Aorta (tissue), 5 donors: ENCODE data around the gene UBR1. TPM values are rescaled to one million over a fixed set of nuclear protein-coding genes. Genes with fewer than 3 reads are reported as not detected.
"Not testable (repeated sequence)": the region's sequence is repeated elsewhere in the genome, so short reads cannot be mapped to it uniquely, and the experiment has no call there.

Source experiments
- ATAC-seq: fragments of 200-7000 bp; cut with Tn5 transposase; one replicate; pipeline ENCODE4 v1.9.1; 2022; ENCODE audit warnings: moderate library complexity; ENCODE audit not compliant: low FRiP score
- DNase-seq, 2 donors: peaks; one replicate each; pipeline ENCODE4 v3.0.0-alpha.2; 2020
- H3K27ac ChIP-seq, 2 donors: one replicate each; pipeline ENCODE4 v1.5.1; 2013; ENCODE audit warnings: low read length in 2 of 2, mild to moderate bottlenecking in 2 of 2, moderate library complexity in 2 of 2, control low read depth in 1 of 2, inconsistent platforms in 1 of 2, low read depth in 1 of 2
- H3K27me3 ChIP-seq, 2 donors: one replicate each; pipeline ENCODE4 v1.6.1; 2013; ENCODE audit warnings: control low read depth in 1 of 2, low read length in 1 of 2, mild to moderate bottlenecking in 1 of 2, moderate library complexity in 1 of 2; ENCODE audit not compliant: insufficient read depth in 2 of 2, control insufficient read depth in 1 of 2
- H3K36me3 ChIP-seq, 2 donors: one replicate each; pipeline ENCODE4 v1.6.1; 2013; ENCODE audit warnings: control low read depth in 1 of 2, low read length in 1 of 2, mild to moderate bottlenecking in 1 of 2; ENCODE audit not compliant: insufficient read depth in 2 of 2, control insufficient read depth in 1 of 2
- H3K4me1 ChIP-seq, 2 donors: one replicate each; pipeline ENCODE4 v1.6.1; 2013; ENCODE audit warnings: low read length in 2 of 2, control low read depth in 1 of 2, mild to moderate bottlenecking in 1 of 2, moderate library complexity in 1 of 2; ENCODE audit not compliant: insufficient read depth in 2 of 2, control insufficient read depth in 1 of 2
- H3K4me3 ChIP-seq, 2 donors: one replicate each; pipeline ENCODE4 v1.5.1; 2013; ENCODE audit warnings: low read length in 2 of 2, control low read depth in 1 of 2, mild to moderate bottlenecking in 1 of 2
- H3K9me3 ChIP-seq: one replicate; pipeline ENCODE4 v1.6.1; 2013; ENCODE audit warnings: mild to moderate bottlenecking, low read length; ENCODE audit not compliant: control insufficient read depth
- WGBS, 2 donors: extraction: QIAGEN DNeasy Blood & Tissue Kit; methylation state at CpG; one replicate each; pipeline ENCODE4 v1.1.7; 2013; 5-methylcytosine and 5-hydroxymethylcytosine counted together
- intact Hi-C, 2 donors: fragments of 100-400 bp; cut with DNase I; formaldehyde crosslinking; loops; one replicate each; pipeline versions ENCODE4 v1.14.2 to v1.15.0; 2022
- polyA plus RNA-seq, 2 donors: library from polyadenylated mRNA; stranded (reverse); fragments of 200-250 nt; gene quantifications; one replicate each; pipeline ENCODE4 v1.2.3, GENCODE V29; 2013
- total RNA-seq, 2 donors: library from RNA; stranded (reverse); fragmentation: NEBNext Ultra II Directional; extraction: Animal tissue kit (Norgen Biotek cat#: 25700); gene quantifications; one replicate each; pipeline ENCODE4 v1.2.1, GENCODE V29; 2021
- donor health status: healthy with polysubstance abuse.
- donor health status: Bipolar disorder and iron deficiency.
- donor health status: DM: no; HTN: no; CAD: no.
- donor health status: DM: no; HTN: no; CAD: no.
- donor health status: DM: yes; HTN: yes; CAD: no.

Gene UBR1
- total and polyA plus RNA-seq, 4 donors = 4.0 to 43.7 (median 25.0) TPM

DNA sequence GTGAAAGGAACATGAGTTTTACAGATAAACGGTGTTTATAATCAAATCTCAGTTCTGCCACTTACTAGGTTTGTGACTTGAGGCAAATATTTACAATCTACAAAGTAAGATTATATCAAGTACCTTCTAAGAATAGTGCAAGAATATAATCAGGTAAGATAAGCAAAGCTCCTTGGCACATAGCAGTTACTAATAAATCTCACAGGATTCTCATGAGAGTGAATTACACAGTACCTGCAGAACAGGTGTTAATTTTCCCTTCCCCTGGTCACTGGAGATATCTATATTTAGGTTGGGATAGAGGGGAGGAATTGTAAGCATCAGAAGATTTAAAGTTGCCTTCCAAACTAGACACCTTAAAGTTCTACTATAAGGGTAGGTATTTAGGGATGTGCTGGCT is 53.0 kb downstream of the UBR1 start:
- Histone ChIP-seq H3K27ac (no peak overlapping the region), H3K4me1 (no peaks in the 10 kb centered on the region), H3K36me3 (peaks cover 3 to 4% of the 10 kb centered on the region in 2 donors), H3K9me3 (no peaks in the 10 kb centered on the region), H3K27me3 (no peaks in the 10 kb centered on the region), H3K4me3 (no peak overlapping the region)
- ATAC-seq (no peak), DNase-seq (no peak)
- intact Hi-C loops = no loop called here
- 92 to 97% methylated on average over 1 of the region's 1 CpG for WGBS, 2 donors

DNA sequence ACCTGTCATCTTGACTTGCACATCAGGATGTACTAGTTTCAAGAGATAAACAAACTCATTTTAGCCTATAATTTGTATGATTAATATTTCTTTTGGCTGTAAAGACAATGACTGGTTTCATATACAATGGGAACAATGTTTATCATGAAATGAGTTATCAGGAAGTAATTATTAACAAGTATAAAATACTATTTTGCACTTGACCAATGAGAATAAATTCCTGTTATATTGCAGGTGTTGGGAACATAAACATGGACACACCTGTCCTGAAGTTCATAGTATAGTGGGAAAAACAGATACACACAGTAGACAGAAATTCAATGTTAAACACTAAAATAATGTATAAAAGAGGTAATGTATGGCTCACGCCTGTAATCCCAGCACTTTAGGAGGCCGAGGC is 56.9 kb downstream of the UBR1 start:
- no peaks in the 10 kb centered on the region for H3K4me1 ChIP-seq
- DNase-seq (no peak), ATAC-seq (no peak)
- no peak overlapping the region for H3K27ac ChIP-seq
- no peaks in the 10 kb centered on the region for H3K9me3 ChIP-seq
- H3K27me3 ChIP-seq = no peaks in the 10 kb centered on the region
- H3K4me3 ChIP-seq = no peak overlapping the region
- peaks cover 4 to 8% of the 10 kb centered on the region in 2 donors for H3K36me3 ChIP-seq
- 95 to 100% methylated on average over 2 of the region's 2 CpGs for WGBS, 2 donors
- intact Hi-C loops = no loop called here

DNA sequence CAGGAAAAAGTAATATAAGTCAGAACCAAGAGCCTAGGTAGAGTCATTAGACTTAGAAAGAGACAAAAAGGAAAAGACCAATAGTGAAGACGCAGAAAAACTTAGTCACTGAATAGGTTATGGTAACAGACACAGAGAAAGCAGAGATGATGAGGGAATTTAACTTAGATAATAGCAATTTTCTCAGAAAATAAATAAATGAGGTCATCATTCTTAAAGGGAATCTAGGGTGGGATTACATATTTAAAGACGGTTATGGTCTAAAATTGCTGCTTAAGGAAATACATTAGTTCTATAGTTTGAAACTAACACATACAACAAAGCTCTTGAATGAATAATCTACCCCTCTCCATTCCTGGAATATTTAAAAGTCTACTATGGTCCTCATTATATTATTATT is 59.4 kb downstream of the UBR1 start:
- Histone ChIP-seq H3K4me1 (no peaks in the 10 kb centered on the region), H3K36me3 (peaks cover 5 to 8% of the 10 kb centered on the region in 2 donors), H3K27ac (no peak overlapping the region), H3K27me3 (no peaks in the 10 kb centered on the region), H3K9me3 (no peaks in the 10 kb centered on the region), H3K4me3 (no peak overlapping the region)
- 83% methylated on average over 2 of the region's 2 CpGs for WGBS, 2 donors
- ATAC-seq = no peak
- no peak for DNase-seq
- intact Hi-C loops = no loop called here

DNA sequence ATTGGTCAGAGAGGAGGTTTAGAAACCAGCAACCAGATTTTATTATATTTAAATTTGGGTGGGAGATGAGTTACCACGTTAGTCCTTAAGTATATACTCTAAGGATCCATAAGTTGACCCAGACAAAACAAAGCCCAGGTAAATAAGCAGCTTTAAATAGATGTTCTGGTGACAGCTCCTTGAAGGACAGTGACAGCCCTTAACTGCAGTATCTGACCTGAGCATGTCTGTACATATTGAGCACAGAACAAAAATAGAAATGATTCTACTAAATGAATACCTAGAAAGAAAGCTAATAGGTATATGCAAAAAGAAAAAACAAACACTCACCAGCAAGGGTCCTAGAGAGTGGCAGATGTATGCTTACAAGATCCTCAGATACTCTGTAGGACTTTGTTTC is 63.0 kb downstream of the UBR1 start:
- intact Hi-C loops = no loop called here
- H3K4me3 ChIP-seq = no peak overlapping the region
- 75 to 80% methylated on average over 1 of the region's 1 CpG for WGBS, 2 donors
- no peaks in the 10 kb centered on the region for H3K27me3 ChIP-seq
- H3K36me3 ChIP-seq = peaks cover 3 to 5% of the 10 kb centered on the region in 2 donors
- ATAC-seq = no peak
- no peak overlapping the region for H3K27ac ChIP-seq
- no peaks in the 10 kb centered on the region for H3K9me3 ChIP-seq
- no peak for DNase-seq
- no peaks in the 10 kb centered on the region for H3K4me1 ChIP-seq

DNA sequence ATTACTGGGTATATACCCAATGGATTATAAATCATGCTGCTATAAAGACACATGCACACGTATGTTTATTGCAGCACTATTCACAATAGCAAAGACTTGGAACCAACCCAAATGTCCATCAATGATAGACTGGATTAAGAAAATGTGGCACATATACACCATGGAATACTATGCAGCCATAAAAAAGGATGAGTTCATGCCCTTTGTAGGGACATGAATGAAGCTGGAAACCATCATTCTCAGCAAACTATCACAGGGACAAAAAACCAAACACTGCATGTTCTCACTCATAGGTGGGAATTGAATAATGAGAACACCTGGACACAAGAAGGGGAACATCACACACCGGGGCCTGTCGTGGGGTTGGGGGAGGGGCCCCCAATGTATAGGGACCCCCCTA is 64.8 kb downstream of the UBR1 start:
- H3K4me3 ChIP-seq, H3K27ac ChIP-seq, intact Hi-C loops, H3K27me3 ChIP-seq, H3K9me3 ChIP-seq, DNase-seq, ATAC-seq, H3K36me3 ChIP-seq, H3K4me1 ChIP-seq: not testable (repeated sequence)
- WGBS, 2 donors = 93 to 99% methylated on average over 3 of the region's 3 CpGs

DNA sequence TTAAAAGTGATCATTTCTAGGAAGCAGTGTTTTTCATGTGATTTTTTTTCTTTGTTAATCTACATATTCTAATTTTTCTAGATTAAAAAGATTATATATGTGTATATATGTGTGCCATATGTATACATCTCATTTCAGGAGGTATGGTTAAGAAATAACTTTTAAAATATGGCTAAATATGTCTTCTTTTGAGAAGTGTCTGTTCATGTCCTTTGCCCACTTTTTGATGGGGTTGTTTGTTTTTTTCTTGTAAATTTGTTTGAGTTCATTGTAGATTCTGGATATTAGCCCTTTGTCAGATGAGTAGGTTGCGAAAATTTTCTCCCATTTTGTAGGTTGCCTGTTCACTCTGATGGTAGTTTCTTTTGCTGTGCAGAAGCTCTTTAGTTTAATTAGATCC is 70.6 kb downstream of the UBR1 start:
- DNase-seq, H3K27me3 ChIP-seq, H3K4me3 ChIP-seq, H3K4me1 ChIP-seq, intact Hi-C loops, H3K36me3 ChIP-seq, ATAC-seq, H3K27ac ChIP-seq, H3K9me3 ChIP-seq: not testable (repeated sequence)
- WGBS, 2 donors = no CpG with 5 or more reads among the region's 1 CpG

DNA sequence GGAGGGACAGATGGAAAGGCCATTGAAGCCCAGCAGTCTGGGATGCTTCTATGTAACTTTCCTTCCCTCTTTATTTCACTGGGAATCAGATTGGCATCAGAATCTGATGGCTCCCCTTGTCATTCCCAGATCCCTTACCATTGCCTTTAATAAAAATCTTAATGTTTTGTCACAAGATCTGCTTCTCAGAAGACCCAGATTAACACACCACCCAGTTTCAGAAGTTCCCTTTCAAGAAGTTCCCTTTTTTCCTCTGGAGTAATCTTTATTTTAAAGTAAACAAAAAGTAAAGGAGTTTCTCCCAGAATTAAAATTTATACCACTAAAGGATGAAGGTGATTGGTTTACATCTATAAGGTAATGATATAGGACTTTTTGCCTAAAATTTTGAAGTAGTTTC is 76.4 kb downstream of the UBR1 start:
- no peak overlapping the region for H3K27ac ChIP-seq
- intact Hi-C loops = no loop called here
- H3K36me3 ChIP-seq = peaks cover 0 to 5% of the 10 kb centered on the region in 2 donors
- no peak for ATAC-seq
- H3K9me3 ChIP-seq = no peaks in the 10 kb centered on the region
- no peak for DNase-seq
- no peaks in the 10 kb centered on the region for H3K27me3 ChIP-seq
- no peak overlapping the region for H3K4me3 ChIP-seq
- H3K4me1 ChIP-seq = no peaks in the 10 kb centered on the region

DNA sequence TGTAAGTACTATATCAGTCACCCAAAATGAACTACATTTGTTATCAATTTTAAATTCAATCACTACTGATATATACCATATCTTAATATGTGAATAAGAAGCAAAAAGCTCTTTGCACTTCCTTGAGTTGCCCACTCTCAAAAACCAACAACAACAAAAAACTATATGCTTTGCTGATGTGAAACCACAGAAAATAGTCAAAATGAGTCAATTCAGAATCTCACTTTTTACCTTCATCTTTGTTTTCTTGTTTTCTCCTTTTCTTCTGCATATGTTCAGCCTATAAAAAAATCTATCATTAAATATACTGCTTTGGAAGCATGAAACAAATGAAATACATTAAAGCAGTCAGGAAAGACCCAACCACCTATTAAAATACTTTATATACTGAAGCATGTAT is 80.7 kb downstream of the UBR1 start:
- H3K4me3 ChIP-seq = no peak overlapping the region
- no peaks in the 10 kb centered on the region for H3K27me3 ChIP-seq
- ATAC-seq (no peak), DNase-seq (no peak)
- no peaks in the 10 kb centered on the region for H3K9me3 ChIP-seq
- intact Hi-C loops = no loop called here
- no peak overlapping the region for H3K27ac ChIP-seq
- H3K4me1 ChIP-seq = no peaks in the 10 kb centered on the region
- peaks cover 0 to 7% of the 10 kb centered on the region in 2 donors for H3K36me3 ChIP-seq

DNA sequence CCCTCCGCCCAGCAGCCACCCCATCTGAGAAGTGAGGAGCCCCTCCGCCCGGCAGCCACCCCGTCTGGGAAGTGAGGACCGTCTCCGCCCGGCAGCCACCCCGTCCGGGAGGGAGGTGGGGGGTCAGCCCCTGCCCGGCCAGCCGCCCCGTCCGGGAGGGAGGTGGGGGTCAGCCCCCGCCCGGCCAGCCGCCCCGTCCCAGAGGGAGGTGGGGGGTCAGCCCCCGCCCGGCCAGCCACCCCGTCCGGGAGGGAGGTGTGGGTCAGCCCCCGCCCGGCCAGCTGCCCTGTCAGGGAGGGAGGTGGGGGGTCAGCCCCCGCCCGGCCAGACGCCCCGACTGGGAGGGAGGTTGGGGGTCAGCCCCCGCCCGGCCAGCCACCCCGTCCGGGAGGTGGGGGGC is 91.2 kb downstream of the UBR1 start:
- 94 to 96% methylated on average over 16 to 31 of the region's 31 CpGs for WGBS, 2 donors
- ATAC-seq, H3K27me3 ChIP-seq, H3K4me3 ChIP-seq, H3K4me1 ChIP-seq, intact Hi-C loops, H3K27ac ChIP-seq, H3K36me3 ChIP-seq, H3K9me3 ChIP-seq: not testable (repeated sequence)
- peak in 1 of 2 donors; percentile 43 for DNase-seq
